ENCODE measurements around the gene NKAPD1.
"Not testable (repeated sequence)": the region's sequence is repeated elsewhere in the genome, so short reads cannot be mapped to it uniquely, and the experiment has no call there.

The NKAPD1 gene

GRCh38 chr11:112073941-112074811 lies at the start of gene NKAPD1, which contains the start of gene PIH1D2:
Gene NKAPD1 (plus strand): TSS chr11:112074299. CDS start chr11:112075575, 1,276 bp downstream.
Gene PIH1D2 (minus strand): TSS chr11:112074017. CDS start chr11:112073174, 843 bp downstream.
- Histone ChIP-seq H3F3A (ENCODE audit: control insufficient read depth, insufficient read depth) (peaks cover 12% of the 10 kb centered on the region), H3K4me2 (ENCODE audit: low read length) (peak within 1 kb of the TSS; percentile 91), H4K20me1 (ENCODE audit: control insufficient read depth, insufficient read depth, low read depth, low read length) (no peaks in the 10 kb centered on the region), H3K36me3 (ENCODE audit: control insufficient read depth, low read length) (peaks cover 42% of the 10 kb centered on the region), H3K27me3 (ENCODE audit: control insufficient read depth, low read length) (no peaks in the 10 kb centered on the region), H3K9me2 (replicated peaks; ENCODE audit: control insufficient read depth, low read length) (no peaks in the 10 kb centered on the region), H3K4me3 (ENCODE audit: low read length) (peak within 1 kb of the TSS; percentile 91), H3K79me2 (ENCODE audit: control insufficient read depth, low read length) (peaks cover 47% of the 10 kb centered on the region), H3K9me3 (ENCODE audit: control insufficient read depth, insufficient read depth, low read length) (no peaks in the 10 kb centered on the region), H3K27ac (ENCODE audit: low read depth, low read length) (peak within 1 kb of the TSS; percentile 66), H3K4me1 (ENCODE audit: control insufficient read depth, low read length) (peaks cover 38% of the 10 kb centered on the region)
- TF ChIP-seq CTCF (IDR thresholded peaks at IDR 0.05; ENCODE audit: low read depth, low read length, poor library complexity, severe bottlenecking) (no peak), EZH2phosphoT487 (IDR thresholded peaks at IDR 0.05; ENCODE audit: borderline replicate concordance, low read length) (no peak)

GRCh38 chr11:112024773-112025678 lies 49.1 kb upstream of the NKAPD1 start, which contains the start of gene DLAT:
Gene DLAT (plus strand): TSS chr11:112025408. CDS start chr11:112025473, 65 bp downstream.
- no peak for TF ChIP-seq CTCF (IDR thresholded peaks at IDR 0.05; ENCODE audit: low read depth, low read length, poor library complexity, severe bottlenecking)
- TF ChIP-seq EZH2phosphoT487 (IDR thresholded peaks at IDR 0.05; ENCODE audit: borderline replicate concordance, low read length) = no peak
- peak within 1 kb of the TSS; percentile 95 for H3K4me3 ChIP-seq (ENCODE audit: low read length)
- H3K27ac ChIP-seq (ENCODE audit: low read depth, low read length) = peak within 1 kb of the TSS; percentile 94
- peak within 1 kb of the TSS; percentile 92 for H3K4me2 ChIP-seq (ENCODE audit: low read length)
- H3K9me2 ChIP-seq (replicated peaks; ENCODE audit: control insufficient read depth, low read length) = no peaks in the 10 kb centered on the region
- H3K36me3 ChIP-seq (ENCODE audit: control insufficient read depth, low read length) = peaks cover 40% of the 10 kb centered on the region
- H3K27me3 ChIP-seq (ENCODE audit: control insufficient read depth, low read length) = no peaks in the 10 kb centered on the region
- no peaks in the 10 kb centered on the region for H3K9me3 ChIP-seq (ENCODE audit: control insufficient read depth, insufficient read depth, low read length)
- H3K4me1 ChIP-seq (ENCODE audit: control insufficient read depth, low read length) = peaks cover 25% of the 10 kb centered on the region
- H3F3A ChIP-seq (ENCODE audit: control insufficient read depth, insufficient read depth) = peaks cover 11% of the 10 kb centered on the region
- peaks cover 52% of the 10 kb centered on the region for H3K79me2 ChIP-seq (ENCODE audit: control insufficient read depth, low read length)
- H4K20me1 ChIP-seq (ENCODE audit: control insufficient read depth, insufficient read depth, low read depth, low read length) = no peaks in the 10 kb centered on the region

- peaks cover 22% of the 10 kb centered on the region for H3K4me1 ChIP-seq (ENCODE audit: control insufficient read depth, low read length)
Measured at GRCh38 chr11:112025707-112026106, 48.4 kb upstream of the NKAPD1 start.

GRCh38 chr11:112026784-112027410 lies 47.2 kb upstream of the NKAPD1 start:
- H3K4me2 ChIP-seq (ENCODE audit: low read length); H3K9me2 ChIP-seq (replicated peaks; ENCODE audit: control insufficient read depth, low read length); H3K4me3 ChIP-seq (ENCODE audit: low read length); H3F3A ChIP-seq (ENCODE audit: control insufficient read depth, insufficient read depth); H4K20me1 ChIP-seq (ENCODE audit: control insufficient read depth, insufficient read depth, low read depth, low read length); H3K9me3 ChIP-seq (ENCODE audit: control insufficient read depth, insufficient read depth, low read length); H3K27me3 ChIP-seq (ENCODE audit: control insufficient read depth, low read length); H3K27ac ChIP-seq (ENCODE audit: low read depth, low read length): not testable (repeated sequence)
- H3K4me1 ChIP-seq (ENCODE audit: control insufficient read depth, low read length) = peaks cover 22% of the 10 kb centered on the region
- peaks cover 63% of the 10 kb centered on the region for H3K79me2 ChIP-seq (ENCODE audit: control insufficient read depth, low read length)
- H3K36me3 ChIP-seq (ENCODE audit: control insufficient read depth, low read length) = peaks cover 59% of the 10 kb centered on the region

More at GRCh38 chr11:112025707-112026106, 48.4 kb upstream of the NKAPD1 start:
- Histone ChIP-seq H3K27me3 (ENCODE audit: control insufficient read depth, low read length) (no peaks in the 10 kb centered on the region), H3K79me2 (ENCODE audit: control insufficient read depth, low read length) (peaks cover 59% of the 10 kb centered on the region), H3K27ac (ENCODE audit: low read depth, low read length) (peak overlapping the region; percentile 94), H3K9me2 (replicated peaks; ENCODE audit: control insufficient read depth, low read length) (no peaks in the 10 kb centered on the region), H3K36me3 (ENCODE audit: control insufficient read depth, low read length) (peaks cover 47% of the 10 kb centered on the region), H3K4me3 (ENCODE audit: low read length) (peak overlapping the region; percentile 95), H4K20me1 (ENCODE audit: control insufficient read depth, insufficient read depth, low read depth, low read length) (no peaks in the 10 kb centered on the region), H3K4me2 (ENCODE audit: low read length) (peak overlapping the region; percentile 92), H3K9me3 (ENCODE audit: control insufficient read depth, insufficient read depth, low read length) (no peaks in the 10 kb centered on the region), H3F3A (ENCODE audit: control insufficient read depth, insufficient read depth) (peaks cover 9% of the 10 kb centered on the region)
- TF ChIP-seq EZH2phosphoT487 (IDR thresholded peaks at IDR 0.05; ENCODE audit: borderline replicate concordance, low read length) (no peak), CTCF (IDR thresholded peaks at IDR 0.05; ENCODE audit: low read depth, low read length, poor library complexity, severe bottlenecking) (no peak)
